ENCODE results near the gene ABLIM1. TPM values are rescaled to one million over a fixed set of nuclear protein-coding genes. Genes with fewer than 3 reads are reported as not detected.

The ABLIM1 gene
- total RNA-seq, 3 donors from 2014 or later (not counting 1 experiment from before 2014, with no cell fraction given) = 71.9 to 118 (median 73.5) TPM

DNA sequence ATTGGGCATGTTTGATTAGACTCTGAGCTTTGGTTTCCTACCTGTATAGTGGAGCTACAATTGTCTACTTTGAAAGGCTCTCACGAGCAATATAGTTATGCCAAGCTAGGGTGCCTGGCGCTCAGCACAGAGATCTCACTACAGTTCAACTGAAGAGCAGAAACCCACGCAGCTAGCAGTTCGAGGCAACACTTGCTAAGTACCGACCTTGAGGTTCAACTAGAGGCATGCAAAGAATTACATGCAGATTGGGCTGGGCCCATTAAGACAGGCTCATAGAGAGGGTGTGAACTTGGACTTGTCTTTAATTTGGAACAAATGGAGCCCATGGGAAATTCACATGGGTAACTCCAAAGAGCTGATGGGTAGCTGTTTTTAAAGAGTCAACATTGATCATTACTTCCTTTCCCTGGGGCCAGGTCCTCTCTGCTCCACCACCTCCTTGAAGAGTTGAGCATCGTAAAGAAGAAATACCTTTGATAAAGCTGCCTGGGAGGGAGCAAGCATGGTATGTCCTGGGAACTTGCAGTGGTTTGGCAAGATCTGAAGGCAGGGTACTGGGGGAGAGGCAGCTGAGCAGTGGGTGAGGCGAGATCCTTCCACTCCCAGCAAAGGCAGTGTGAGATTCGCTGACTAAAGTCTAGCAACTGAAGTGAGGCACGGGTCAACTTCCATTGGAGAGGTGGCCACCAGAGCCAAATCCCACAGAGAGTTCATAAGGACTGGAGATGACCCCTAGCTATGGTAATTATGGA is 228.3 kb downstream of the ABLIM1 start:
- TF ChIP-seq, protein P1, sequence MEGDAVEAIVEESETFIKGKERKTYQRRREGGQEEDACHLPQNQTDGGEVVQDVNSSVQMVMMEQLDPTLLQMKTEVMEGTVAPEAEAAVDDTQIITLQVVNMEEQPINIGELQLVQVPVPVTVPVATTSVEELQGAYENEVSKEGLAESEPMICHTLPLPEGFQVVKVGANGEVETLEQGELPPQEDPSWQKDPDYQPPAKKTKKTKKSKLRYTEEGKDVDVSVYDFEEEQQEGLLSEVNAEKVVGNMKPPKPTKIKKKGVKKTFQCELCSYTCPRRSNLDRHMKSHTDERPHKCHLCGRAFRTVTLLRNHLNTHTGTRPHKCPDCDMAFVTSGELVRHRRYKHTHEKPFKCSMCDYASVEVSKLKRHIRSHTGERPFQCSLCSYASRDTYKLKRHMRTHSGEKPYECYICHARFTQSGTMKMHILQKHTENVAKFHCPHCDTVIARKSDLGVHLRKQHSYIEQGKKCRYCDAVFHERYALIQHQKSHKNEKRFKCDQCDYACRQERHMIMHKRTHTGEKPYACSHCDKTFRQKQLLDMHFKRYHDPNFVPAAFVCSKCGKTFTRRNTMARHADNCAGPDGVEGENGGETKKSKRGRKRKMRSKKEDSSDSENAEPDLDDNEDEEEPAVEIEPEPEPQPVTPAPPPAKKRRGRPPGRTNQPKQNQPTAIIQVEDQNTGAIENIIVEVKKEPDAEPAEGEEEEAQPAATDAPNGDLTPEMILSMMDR (IDR thresholded peaks at IDR 0.05) = no peak
- WGBS (ENCODE audit: insufficient coverage) = 95% methylated on average over 9 of the region's 9 CpGs
- ATAC-seq = no peak
- H3K4me1 ChIP-seq (ENCODE audit: control insufficient read depth, insufficient read depth, low read length) = no peaks in the 10 kb centered on the region
- DNase-seq = no peak
- H3K4me3 Mint-ChIP-seq = no peak overlapping the region
- H3K4me3 ChIP-seq (ENCODE audit: low read length) = no peak overlapping the region
- H3K4me1 Mint-ChIP-seq = no peaks in the 10 kb centered on the region
- no peaks in the 10 kb centered on the region for H3K27me3 Mint-ChIP-seq (ENCODE audit: low read depth in 2 of 2)
- intact Hi-C loops (cut with micrococcal nuclease) = no loop called here
- no peaks in the 10 kb centered on the region for H3K9me3 ChIP-seq (ENCODE audit: control insufficient read depth, insufficient read depth, low read length)
- H3K27me3 ChIP-seq (ENCODE audit: control insufficient read depth, insufficient read depth, low read length) = no peaks in the 10 kb centered on the region
- H3K27ac ChIP-seq (ENCODE audit: low read length) = no peak overlapping the region
- H3K27ac Mint-ChIP-seq = no peak overlapping the region
- H3K36me3 ChIP-seq (ENCODE audit: control insufficient read depth, insufficient read depth, low read length) = peaks cover 10% of the 10 kb centered on the region
- peaks cover under 1% of the 10 kb centered on the region for H3K36me3 Mint-ChIP-seq
- no peaks in the 10 kb centered on the region for H3K9me3 Mint-ChIP-seq

DNA sequence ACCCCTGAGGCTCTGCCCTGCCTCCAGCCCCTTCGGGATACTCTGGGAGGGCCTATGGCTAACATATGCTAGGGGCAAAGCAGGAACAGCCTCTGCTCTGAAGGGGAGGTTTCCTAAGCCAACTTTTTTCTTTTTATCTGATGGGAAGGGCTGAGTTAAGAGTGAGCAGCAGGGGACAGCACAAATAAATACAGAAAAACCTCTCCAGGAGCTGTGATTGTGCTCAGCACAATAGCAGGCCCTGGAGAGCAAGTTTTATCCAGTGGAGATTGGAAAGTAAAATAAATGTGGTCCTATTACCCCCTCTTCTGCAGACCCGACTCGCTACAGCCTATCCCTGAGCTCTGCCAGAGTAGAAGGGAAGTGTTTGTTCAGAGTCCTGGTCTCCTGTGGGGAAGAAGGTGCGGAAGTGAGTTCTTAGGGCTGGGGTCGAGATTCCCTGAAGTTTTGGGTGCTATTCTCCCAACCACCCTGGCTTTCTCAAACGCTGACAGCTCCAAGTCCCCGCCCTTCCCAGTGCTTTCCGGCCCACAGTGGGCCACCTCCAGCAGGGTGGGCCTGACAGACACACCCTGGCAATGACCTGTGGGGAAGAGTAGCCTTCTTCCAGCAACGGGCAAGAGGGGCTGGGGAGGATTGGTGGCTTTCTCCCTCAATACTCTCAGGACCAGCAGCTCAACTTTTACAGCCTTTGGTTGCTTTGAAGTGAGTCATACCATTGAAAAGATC is 230.8 kb downstream of the ABLIM1 start:
- no peaks in the 10 kb centered on the region for H3K27me3 ChIP-seq (ENCODE audit: control insufficient read depth, insufficient read depth, low read length)
- no peaks in the 10 kb centered on the region for H3K9me3 Mint-ChIP-seq
- WGBS (ENCODE audit: insufficient coverage) = 95% methylated on average over 9 of the region's 9 CpGs
- ATAC-seq (no peak), DNase-seq (no peak)
- intact Hi-C loops (cut with micrococcal nuclease) = no loop called here
- no peaks in the 10 kb centered on the region for H3K4me1 Mint-ChIP-seq
- no peaks in the 10 kb centered on the region for H3K9me3 ChIP-seq (ENCODE audit: control insufficient read depth, insufficient read depth, low read length)
- H3K4me1 ChIP-seq (ENCODE audit: control insufficient read depth, insufficient read depth, low read length) = no peaks in the 10 kb centered on the region
- peaks cover 0 to 3% of the 10 kb centered on the region in 2 donors for H3K27me3 Mint-ChIP-seq (ENCODE audit: low read depth in 2 of 2)
- TF ChIP-seq, protein P1 (IDR thresholded peaks at IDR 0.05) = no peak
- no peak overlapping the region for H3K27ac ChIP-seq (ENCODE audit: low read length)
- H3K36me3 Mint-ChIP-seq = no peaks in the 10 kb centered on the region
- H3K36me3 ChIP-seq (ENCODE audit: control insufficient read depth, insufficient read depth, low read length) = no peaks in the 10 kb centered on the region
- H3K4me3 Mint-ChIP-seq = no peak overlapping the region
- no peak overlapping the region for H3K4me3 ChIP-seq (ENCODE audit: low read length)
- H3K27ac Mint-ChIP-seq = no peak overlapping the region

DNA sequence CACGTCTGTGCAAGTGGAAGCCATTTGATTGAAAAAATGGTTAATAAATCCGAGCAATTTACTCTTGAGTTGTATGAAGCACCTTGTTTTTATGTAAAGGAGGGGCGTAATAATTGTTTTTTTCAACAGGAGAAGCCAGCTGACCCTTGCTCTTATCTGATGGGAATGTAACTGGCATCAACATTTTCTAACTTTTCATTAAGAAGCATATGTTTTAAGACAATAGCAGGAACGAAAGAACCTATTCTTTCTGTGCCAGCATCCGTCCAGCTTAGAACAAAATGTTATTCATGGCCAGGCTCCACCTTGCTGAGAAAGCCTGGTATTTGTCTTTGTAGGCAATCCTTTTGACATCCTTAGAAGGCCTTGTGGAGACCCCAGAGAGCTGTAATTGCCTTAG is 231.6 kb downstream of the ABLIM1 start:
- Mint-ChIP-seq H3K9me3 (no peaks in the 10 kb centered on the region), H3K27ac (no peak overlapping the region), H3K27me3 (ENCODE audit: low read depth in 2 of 2) (peaks cover 0 to 5% of the 10 kb centered on the region in 2 donors), H3K4me1 (no peaks in the 10 kb centered on the region), H3K36me3 (no peaks in the 10 kb centered on the region), H3K4me3 (no peak overlapping the region)
- intact Hi-C loops (cut with micrococcal nuclease) = no loop called here
- H3K9me3 ChIP-seq (ENCODE audit: control insufficient read depth, insufficient read depth, low read length) = no peaks in the 10 kb centered on the region
- H3K4me1 ChIP-seq (ENCODE audit: control insufficient read depth, insufficient read depth, low read length) = no peaks in the 10 kb centered on the region
- 70% methylated on average over 5 of the region's 5 CpGs for WGBS (ENCODE audit: insufficient coverage)
- no peak overlapping the region for H3K27ac ChIP-seq (ENCODE audit: low read length)
- no peak overlapping the region for H3K4me3 ChIP-seq (ENCODE audit: low read length)
- no peaks in the 10 kb centered on the region for H3K36me3 ChIP-seq (ENCODE audit: control insufficient read depth, insufficient read depth, low read length)
- TF ChIP-seq, protein P1 (IDR thresholded peaks at IDR 0.05) = no peak
- no peaks in the 10 kb centered on the region for H3K27me3 ChIP-seq (ENCODE audit: control insufficient read depth, insufficient read depth, low read length)
- DNase-seq (no peak), ATAC-seq (no peak)

Measured in natural killer cell (primary cell).